PC-9 (cell line): ENCODE data around the gene RNF19B. TPM values are rescaled to one million over a fixed set of nuclear protein-coding genes. Genes with fewer than 3 reads are reported as not detected.

Experiments used
- BruUV-seq: library from RNA; stranded (reverse); fragments of 400-500 nt; replicated peaks from 2 replicates; lab custom pipeline; 2021; lab: Mats Ljungman, UMichigan
- CTCF ChIA-PET: fragments of 300-600 bp; sonication (Branson Sonifier 250); formaldehyde crosslinking; loops from one replicate; lab custom pipeline; 2022; ENCODE audit warnings: antibody characterized with exemption; lab: Charles Lee
- POLR2A ChIA-PET: fragments of 300-600 bp; sonication (Branson Sonifier 250); formaldehyde crosslinking; loops from one replicate; lab custom pipeline; 2022; ENCODE audit warnings: antibody characterized with exemption; ENCODE audit not compliant: unreplicated experiment; lab: Charles Lee
- DNase-seq, 2 experiments: peaks; one replicate each; pipeline versions ENCODE4 v3.0.0 to v3.0.0-alpha.2; 2015 to 2022; ENCODE audit warnings: mixed read lengths in 1 of 2
- H2AFZ ChIP-seq: fragments of 200-600 bp; sonication (generic); 2 replicates; pipeline ENCODE4 v1.8.1; 2017; ENCODE audit warnings: antibody characterized with exemption
- H3F3A ChIP-seq: fragments of 200-600 bp; sonication (generic); 2 replicates; pipeline ENCODE4 v1.8.1; 2017; ENCODE audit warnings: antibody characterized with exemption, mild to moderate bottlenecking, low read depth; ENCODE audit not compliant: insufficient read depth
- H3K27ac ChIP-seq: fragments of 200-600 bp; sonication (generic); 2 replicates; pipeline ENCODE4 v1.6.1; 2016; ENCODE audit warnings: mixed run types
- H3K27me3 ChIP-seq: fragments of 200-600 bp; sonication (generic); 2 replicates; pipeline ENCODE4 v1.6.1; 2016; ENCODE audit warnings: low read depth, mixed run types; ENCODE audit not compliant: insufficient read depth
- H3K36me3 ChIP-seq: fragments of 200-600 bp; sonication (generic); 2 replicates; pipeline ENCODE4 v1.6.1; 2016; ENCODE audit warnings: low read depth, mixed run types
- H3K4me1 ChIP-seq: fragments of 200-600 bp; sonication (generic); replicated peaks from 2 replicates; pipeline ENCODE4 v1.6.1; 2016; ENCODE audit warnings: mixed run types; ENCODE audit not compliant: insufficient read depth
- H3K4me2 ChIP-seq: fragments of 200-600 bp; sonication (generic); 2 replicates; pipeline ENCODE4 v1.6.1; 2017; ENCODE audit warnings: mixed run types
- H3K4me3 ChIP-seq: fragments of 200-600 bp; sonication (generic); 2 replicates; pipeline ENCODE4 v1.6.1; 2016; ENCODE audit warnings: mixed run types
- H3K79me2 ChIP-seq: fragments of 200-600 bp; sonication (generic); 2 replicates; pipeline ENCODE4 v1.6.1; 2017; ENCODE audit warnings: low read depth, mixed run types
- H3K9me2 ChIP-seq: fragments of 200-600 bp; sonication (generic); 2 replicates; pipeline ENCODE4 v1.8.1; 2017; ENCODE audit warnings: mild to moderate bottlenecking; ENCODE audit not compliant: insufficient read depth
- H3K9me3 ChIP-seq: fragments of 200-600 bp; sonication (generic); 2 replicates; pipeline ENCODE4 v1.8.1; 2016; ENCODE audit warnings: low read depth; ENCODE audit not compliant: insufficient read depth
- H4K20me1 ChIP-seq: fragments of 200-600 bp; sonication (generic); 2 replicates; pipeline ENCODE4 v1.8.1; 2017; ENCODE audit not compliant: insufficient read depth
- CTCF ChIP-seq: fragments of 200-600 bp; sonication (generic); conservative IDR thresholded peaks from 2 replicates; pipeline ENCODE4 v1.6.1; 2017; ENCODE audit warnings: mixed run types, antibody characterized with exemption, mild to moderate bottlenecking, moderate library complexity
- EZH2 ChIP-seq: fragments of 200-600 bp; sonication (generic); IDR thresholded peaks from 2 replicates; pipeline ENCODE4 v1.8.0; 2017; ENCODE audit warnings: antibody characterized with exemption, low read depth
- intact Hi-C: fragments of 100-400 bp; cut with micrococcal nuclease; formaldehyde crosslinking; loops from one replicate; pipeline ENCODE4 v1.10.0; 2022; ENCODE audit not compliant: unreplicated experiment
- total RNA-seq: library from RNA; stranded (reverse); gene quantifications from 2 replicates; pipeline ENCODE4 v1.2.3, GENCODE V29; 2021

The RNF19B gene
- total RNA-seq, 1 experiment from 2014 or later: 25.4 TPM

- ChIA-PET CTCF (no interaction called here), POLR2A (no interaction called here)
- peaks cover 2% of the 10 kb centered on the region for H3F3A ChIP-seq
- H3K27me3 ChIP-seq: no peaks in the 10 kb centered on the region
- no peak overlapping the region for H3K27ac ChIP-seq
- H3K4me1 ChIP-seq: peaks cover 10% of the 10 kb centered on the region
- no peak overlapping the region for H3K4me2 ChIP-seq
- no peaks in the 10 kb centered on the region for H4K20me1 ChIP-seq
- no peaks in the 10 kb centered on the region for H3K36me3 ChIP-seq
- no peaks in the 10 kb centered on the region for H3K9me2 ChIP-seq
- BruUV-seq: no TSS peak
- intact Hi-C loops: no loop called here
- TF ChIP-seq CTCF (no peak), EZH2 (no peak)
- no peaks in the 10 kb centered on the region for H3K9me3 ChIP-seq
- no peak overlapping the region for H2AFZ ChIP-seq
- no peak for DNase-seq
- H3K4me3 ChIP-seq: no peak overlapping the region
- no peaks in the 10 kb centered on the region for H3K79me2 ChIP-seq
These were observed 35.9 kb downstream of the RNF19B start for GRCh38 chr1:32928715-32929114.

GRCh38 chr1:32928285-32928684 is 36.3 kb downstream of the RNF19B start:
- Histone ChIP-seq H2AFZ (no peak overlapping the region), H3K79me2 (no peaks in the 10 kb centered on the region), H3K4me1 (peaks cover 8% of the 10 kb centered on the region; the same call in 1 of the 2 replicates), H3K4me3 (no peak overlapping the region), H3K27ac (no peak overlapping the region), H4K20me1 (no peaks in the 10 kb centered on the region), H3K9me3 (no peaks in the 10 kb centered on the region), H3K36me3 (no peaks in the 10 kb centered on the region), H3K9me2 (no peaks in the 10 kb centered on the region), H3F3A (no peaks in the 10 kb centered on the region; the same call in 1 of the 2 replicates), H3K4me2 (no peak overlapping the region), H3K27me3 (no peaks in the 10 kb centered on the region)
- no peak for DNase-seq
- CTCF ChIA-PET: no interaction called here
- POLR2A ChIA-PET: interaction anchor here (0.6 kb wide), 1 partner anchor 428 kb away, joined by 6 read pairs; no protein-coding TSS in a partner anchor
- BruUV-seq: no TSS peak
- intact Hi-C loops: no loop called here
- TF ChIP-seq CTCF: no peak
- no peak for TF ChIP-seq EZH2

- no TSS peak for BruUV-seq
- no peak overlapping the region for H3K4me2 ChIP-seq
- CTCF ChIA-PET: no interaction called here
- H3K9me2 ChIP-seq: no peaks in the 10 kb centered on the region
- POLR2A ChIA-PET: no interaction called here
- H3K4me1 ChIP-seq: peaks cover 8% of the 10 kb centered on the region; the same call in 1 of the 2 replicates
- no peak for TF ChIP-seq EZH2
- intact Hi-C loops: no loop called here
- no peaks in the 10 kb centered on the region for H3K27me3 ChIP-seq
- H3K9me3 ChIP-seq: no peaks in the 10 kb centered on the region
- H3F3A ChIP-seq: no peaks in the 10 kb centered on the region; the same call in 1 of the 2 replicates
- H3K79me2 ChIP-seq: no peaks in the 10 kb centered on the region
- no peak for DNase-seq
- no peak overlapping the region for H3K4me3 ChIP-seq
- no peak overlapping the region for H3K27ac ChIP-seq
- no peaks in the 10 kb centered on the region for H3K36me3 ChIP-seq
- H4K20me1 ChIP-seq: no peaks in the 10 kb centered on the region
- H2AFZ ChIP-seq: no peak overlapping the region
These were observed 37.2 kb downstream of the RNF19B start for GRCh38 chr1:32927441-32927840.

- no peaks in the 10 kb centered on the region for H3K27me3 ChIP-seq
- no TSS peak for BruUV-seq
- TF ChIP-seq CTCF (no peak), EZH2 (no peak)
- no peak overlapping the region for H3K27ac ChIP-seq
- no peaks in the 10 kb centered on the region for H4K20me1 ChIP-seq
- intact Hi-C loops: no loop called here
- no peaks in the 10 kb centered on the region for H3K36me3 ChIP-seq
- CTCF ChIA-PET: interaction anchor here (0.6 kb wide), 1 partner anchor 209 kb away, joined by 14 read pairs; no protein-coding TSS in a partner anchor
- no peak overlapping the region for H3K4me3 ChIP-seq
- peaks cover 8% of the 10 kb centered on the region; the same call in 1 of the 2 replicates for H3K4me1 ChIP-seq
- no peak overlapping the region for H3K4me2 ChIP-seq
- H3F3A ChIP-seq: no peaks in the 10 kb centered on the region; the same call in 1 of the 2 replicates
- DNase-seq: no peak
- no peaks in the 10 kb centered on the region for H3K79me2 ChIP-seq
- no peak overlapping the region for H2AFZ ChIP-seq
- POLR2A ChIA-PET: interaction anchor here (0.7 kb wide), 1 partner anchor 9 kb away, joined by 19 read pairs; no protein-coding TSS in a partner anchor
- H3K9me3 ChIP-seq: no peaks in the 10 kb centered on the region
- H3K9me2 ChIP-seq: no peaks in the 10 kb centered on the region
These were observed 38.0 kb downstream of the RNF19B start for GRCh38 chr1:32926562-32926961.
